Left lung (tissue), 10 donors: Measurements from ENCODE around the gene SPDYE5. TPM values are rescaled to one million over a fixed set of nuclear protein-coding genes. Genes with fewer than 3 reads are reported as not detected.
"Not testable (repeated sequence)": the region's sequence is repeated elsewhere in the genome, so short reads cannot be mapped to it uniquely, and the experiment has no call there.

ENCODE experiments used
- ATAC-seq: fragments of 200-7000 bp; cut with Tn5 transposase; one replicate; pipeline ENCODE4 v1.9.1; 2020; ENCODE audit warnings: moderate library complexity
- DNase-seq, 4 donors: peaks; one replicate each; pipeline ENCODE4 v3.0.0-alpha.2; 2013 to 2020
- H3K27ac ChIP-seq, 2 donors: fragments of 200-600 bp; sonication (generic) in 1 of 2; one replicate each; pipeline versions ENCODE4 v1.5.0 to v1.8.0; 2020 to 2021
- H3K27me3 ChIP-seq, 2 donors: fragments of 200-600 bp; sonication (generic) in 1 of 2; one replicate each; pipeline versions ENCODE4 v1.5.0 to v1.8.0; 2020 to 2021
- H3K36me3 ChIP-seq, 2 donors: fragments of 200-600 bp; sonication (generic) in 1 of 2; one replicate each; pipeline versions ENCODE4 v1.5.0 to v1.8.0; 2020 to 2021
- H3K4me1 ChIP-seq, 2 donors: fragments of 200-600 bp; one replicate each; pipeline ENCODE4 v1.8.0; 2021
- H3K4me3 ChIP-seq, 2 donors: fragments of 200-600 bp; sonication (generic) in 1 of 2; one replicate each; pipeline versions ENCODE4 v1.5.0 to v1.8.0; 2020 to 2021; ENCODE audit warnings: mild to moderate bottlenecking in 1 of 2
- H3K9me3 ChIP-seq, 2 donors: fragments of 200-600 bp; sonication (generic) in 1 of 2; one replicate each; pipeline versions ENCODE4 v1.5.0 to v1.8.0; 2020 to 2021
- intact Hi-C, 2 donors: fragments of 100-400 bp; cut with DNase I; formaldehyde crosslinking; loops; one replicate each; pipeline versions ENCODE4 v1.11.2 to v1.14.2; 2022
- polyA plus RNA-seq, 6 donors: library from polyadenylated mRNA; unstranded; fragments of 120-200 nt; gene quantifications; one replicate each; pipeline ENCODE4 v1.2.1, GENCODE V29; 2013; ENCODE audit not compliant: insufficient read length in 6 of 6
- total RNA-seq, 2 donors: library from RNA; stranded (reverse); fragmentation: NEBNext Ultra II Directional; extraction: Animal tissue kit (Norgen Biotek cat#: 25700); gene quantifications; one replicate each; pipeline ENCODE4 v1.2.1, GENCODE V29; 2021
- TF ChIP-seq, protein P1 (sequence below), 2 donors: fragments of 200-600 bp; sonication (generic) in 1 of 2; IDR thresholded peaks; one replicate each; pipeline versions ENCODE4 v1.5.0 to v1.8.0; 2021; ENCODE audit warnings: antibody characterized with exemption in 2 of 2
- donor health status: DM: no; HTN: yes; CAD: no.
- donor health status: DM: no; HTN: no; CAD: no.

The SPDYE5 gene
- total and polyA plus RNA-seq, 8 donors: 3.8 to 8.2 (median 6.5) TPM; not detected in 2

DNA sequence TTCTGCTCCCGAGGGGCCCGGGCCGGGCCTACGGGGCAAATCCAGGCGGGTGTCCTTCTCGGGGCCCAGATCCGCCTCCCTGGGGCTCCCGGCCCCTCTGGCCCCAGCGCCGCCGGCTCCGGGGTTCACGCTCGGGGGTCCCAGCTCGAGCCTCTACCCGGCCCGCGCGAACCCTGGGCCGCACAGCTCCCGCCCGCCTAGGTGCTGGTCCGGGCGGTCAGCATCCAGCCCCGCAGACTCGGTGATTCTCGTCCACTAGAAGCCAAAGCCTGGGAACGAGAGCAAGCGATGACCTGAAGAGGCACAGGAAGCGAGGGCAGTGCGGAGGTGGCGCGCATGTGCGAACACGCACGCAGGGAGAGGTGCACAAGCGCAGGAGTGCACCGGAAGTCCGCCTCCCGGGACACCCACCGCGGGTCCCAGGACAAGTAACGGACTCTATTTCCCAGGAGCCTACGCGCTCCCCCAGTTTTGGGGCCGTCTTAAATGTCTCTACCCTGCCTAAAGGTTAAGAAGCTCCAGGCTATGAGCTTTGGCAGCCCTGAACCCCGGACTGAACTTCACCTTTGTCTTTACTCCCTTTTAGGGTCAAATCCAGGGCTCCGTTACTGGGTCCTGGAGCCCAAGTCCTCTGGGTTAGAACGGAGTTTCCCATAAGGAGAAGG lies 6.0 kb upstream of the SPDYE5 start, which contains the start of gene POM121C:
TSS of gene POM121C (minus strand) at position 321 of the 665 bp plus-strand sequence. CDS start 44,803 bp downstream, outside the sequence.
- H3K4me1 ChIP-seq, H3K27me3 ChIP-seq, H3K36me3 ChIP-seq, intact Hi-C loops, H3K9me3 ChIP-seq: not testable (repeated sequence)
- Histone ChIP-seq H3K4me3 (peak within 1 kb of the TSS; percentile 74 to 79), H3K27ac (peak within 1 kb of the TSS; percentile 78 to 82)
- DNase-seq (peak; percentile 88 to 98 (median 94)), ATAC-seq (peak; percentile 100)

- intact Hi-C loops, H3K27me3 ChIP-seq, H3K9me3 ChIP-seq, ATAC-seq, H3K4me1 ChIP-seq, H3K27ac ChIP-seq, H3K4me3 ChIP-seq, DNase-seq: not testable (repeated sequence)
- peaks cover 0 to 37% of the 10 kb centered on the region in 2 donors for H3K36me3 ChIP-seq
Observed at GRCh38 chr7:75509033-75509432, 16.9 kb downstream of the SPDYE5 start.

- intact Hi-C loops, DNase-seq, H3K9me3 ChIP-seq, ATAC-seq, H3K4me1 ChIP-seq, H3K4me3 ChIP-seq, H3K27ac ChIP-seq, H3K27me3 ChIP-seq: not testable (repeated sequence)
- peaks cover 0 to 38% of the 10 kb centered on the region in 2 donors for H3K36me3 ChIP-seq
Observed at GRCh38 chr7:75518842-75519241, 26.7 kb downstream of the SPDYE5 start.

GRCh38 chr7:75521727-75522126 lies 29.6 kb downstream of the SPDYE5 start:
- H3K4me1 ChIP-seq: peaks cover 9 to 12% of the 10 kb centered on the region in 2 donors
- H3K9me3 ChIP-seq, H3K27ac ChIP-seq, H3K4me3 ChIP-seq, ATAC-seq, DNase-seq, H3K27me3 ChIP-seq, intact Hi-C loops: not testable (repeated sequence)
- peaks cover 0 to 42% of the 10 kb centered on the region in 2 donors for H3K36me3 ChIP-seq

GRCh38 chr7:75527224-75527722 lies 35.2 kb downstream of the SPDYE5 start:
- intact Hi-C loops, H3K9me3 ChIP-seq, H3K27me3 ChIP-seq: not testable (repeated sequence)
- H3K27ac ChIP-seq: peak overlapping the region; percentile 77 to 90
- H3K4me3 ChIP-seq: peak overlapping the region; percentile 94 to 97
- peaks cover 0 to 32% of the 10 kb centered on the region in 2 donors for H3K36me3 ChIP-seq
- H3K4me1 ChIP-seq: peaks cover 9 to 24% of the 10 kb centered on the region in 2 donors
- ATAC-seq (peak; percentile 4), DNase-seq (peak in 1 of 4 donors; percentile 8)

DNA sequence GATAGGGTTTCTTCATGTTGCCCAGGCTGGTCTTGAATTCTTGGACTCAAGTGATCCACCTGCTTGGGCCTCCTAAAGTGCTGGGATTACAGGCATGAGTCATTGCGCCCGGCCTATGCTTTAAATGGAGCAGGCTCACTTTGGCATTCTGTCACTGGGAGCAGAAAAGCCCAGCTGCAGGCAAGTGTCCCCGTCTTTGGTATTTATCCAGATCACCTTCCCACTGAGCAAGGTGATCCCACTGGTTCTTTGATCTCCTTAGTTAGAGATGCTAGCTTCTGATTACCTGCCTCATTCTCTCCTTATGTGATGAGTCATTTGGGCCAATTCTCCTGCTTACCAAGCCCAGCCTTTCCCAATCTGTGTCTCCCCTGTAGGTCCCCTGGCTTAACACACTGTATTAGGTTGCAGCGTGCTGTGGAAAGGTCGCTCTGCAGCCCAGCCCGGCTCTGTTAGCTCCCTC lies 39.3 kb downstream of the SPDYE5 start:
- Histone ChIP-seq H3K27me3 (no peaks in the 10 kb centered on the region), H3K9me3 (no peaks in the 10 kb centered on the region), H3K27ac (no peak overlapping the region), H3K4me3 (no peak overlapping the region), H3K36me3 (peaks cover 0 to 21% of the 10 kb centered on the region in 2 donors), H3K4me1 (peaks cover 2 to 28% of the 10 kb centered on the region in 2 donors)
- TF ChIP-seq, protein P1, sequence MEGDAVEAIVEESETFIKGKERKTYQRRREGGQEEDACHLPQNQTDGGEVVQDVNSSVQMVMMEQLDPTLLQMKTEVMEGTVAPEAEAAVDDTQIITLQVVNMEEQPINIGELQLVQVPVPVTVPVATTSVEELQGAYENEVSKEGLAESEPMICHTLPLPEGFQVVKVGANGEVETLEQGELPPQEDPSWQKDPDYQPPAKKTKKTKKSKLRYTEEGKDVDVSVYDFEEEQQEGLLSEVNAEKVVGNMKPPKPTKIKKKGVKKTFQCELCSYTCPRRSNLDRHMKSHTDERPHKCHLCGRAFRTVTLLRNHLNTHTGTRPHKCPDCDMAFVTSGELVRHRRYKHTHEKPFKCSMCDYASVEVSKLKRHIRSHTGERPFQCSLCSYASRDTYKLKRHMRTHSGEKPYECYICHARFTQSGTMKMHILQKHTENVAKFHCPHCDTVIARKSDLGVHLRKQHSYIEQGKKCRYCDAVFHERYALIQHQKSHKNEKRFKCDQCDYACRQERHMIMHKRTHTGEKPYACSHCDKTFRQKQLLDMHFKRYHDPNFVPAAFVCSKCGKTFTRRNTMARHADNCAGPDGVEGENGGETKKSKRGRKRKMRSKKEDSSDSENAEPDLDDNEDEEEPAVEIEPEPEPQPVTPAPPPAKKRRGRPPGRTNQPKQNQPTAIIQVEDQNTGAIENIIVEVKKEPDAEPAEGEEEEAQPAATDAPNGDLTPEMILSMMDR (IDR thresholded peaks at IDR 0.05): no peak
- ATAC-seq: no peak
- intact Hi-C loops: no loop called here
- DNase-seq: no peak

- Histone ChIP-seq H3K27ac (no peak overlapping the region), H3K4me3 (no peak overlapping the region), H3K9me3 (no peaks in the 10 kb centered on the region), H3K36me3 (peaks cover 0 to 34% of the 10 kb centered on the region in 2 donors), H3K27me3 (no peaks in the 10 kb centered on the region), H3K4me1 (peaks cover 0 to 17% of the 10 kb centered on the region in 2 donors)
- intact Hi-C loops: no loop called here
- DNase-seq (no peak), ATAC-seq (no peak)
- TF ChIP-seq, protein P1 (IDR thresholded peaks at IDR 0.05): no peak
Observed at GRCh38 chr7:75532639-75533038, 40.5 kb downstream of the SPDYE5 start.
